Spleen (tissue), 7 donors: Measurements from ENCODE around the gene HNRNPUL1.

Experiments
- CTCF ChIP-seq, 11 experiments: fragments of 200-600 bp in 7 of 11; fragments of 450-650 bp in 4 of 11; sonication (generic) in 4 of 11; IDR thresholded peaks in 8 of 11; conservative IDR thresholded peaks in 3 of 11; 1 replicate in 7 of 11; 2 replicates in 4 of 11; pipeline versions ENCODE4 v1.4.0 to v1.8.0; 2016 to 2021; ENCODE audit warnings: antibody characterized with exemption in 11 of 11, inconsistent platforms in 4 of 11, mild to moderate bottlenecking in 1 of 11
- POLR2A ChIP-seq, 3 donors: fragments of 450-650 bp; IDR thresholded peaks; one replicate each; pipeline ENCODE4 v1.5.1; 2017; ENCODE audit warnings: antibody characterized with exemption in 3 of 3, mild to moderate bottlenecking in 1 of 3
- POLR2AphosphoS5 ChIP-seq, 3 donors: sonication (generic); formaldehyde crosslinking; IDR thresholded peaks; one replicate each; pipeline ENCODE4 v1.5.1; 2017; ENCODE audit warnings: antibody characterized with exemption in 3 of 3
- donor health status: DM: no; HTN: no; CAD: no; lungs with moderate emphysema.
- donor health status: DM: no; HTN: no; CAD: no.
- donor health status: DM: no; HTN: no; CAD: no.

- TF ChIP-seq POLR2A (IDR thresholded peaks at IDR 0.05) (no peak), CTCF (IDR thresholded peaks at IDR 0.05 in 8 of 11, conservative IDR thresholded peaks at IDR 0.05 in 3 of 11) (no peak), POLR2AphosphoS5 (IDR thresholded peaks at IDR 0.05) (peak in 1 of 3 donors; percentile 54)
Measured at GRCh38 chr19:41305927-41306793, 42.0 kb downstream of the HNRNPUL1 start.
